ENCODE results near the gene STEAP4. TPM values are rescaled to one million over a fixed set of nuclear protein-coding genes. Genes with fewer than 3 reads are reported as not detected.

Gene STEAP4
- polyA plus RNA-seq, 1 of the 3 experiments (the other 2 are of a cell fraction) = not detected

DNA sequence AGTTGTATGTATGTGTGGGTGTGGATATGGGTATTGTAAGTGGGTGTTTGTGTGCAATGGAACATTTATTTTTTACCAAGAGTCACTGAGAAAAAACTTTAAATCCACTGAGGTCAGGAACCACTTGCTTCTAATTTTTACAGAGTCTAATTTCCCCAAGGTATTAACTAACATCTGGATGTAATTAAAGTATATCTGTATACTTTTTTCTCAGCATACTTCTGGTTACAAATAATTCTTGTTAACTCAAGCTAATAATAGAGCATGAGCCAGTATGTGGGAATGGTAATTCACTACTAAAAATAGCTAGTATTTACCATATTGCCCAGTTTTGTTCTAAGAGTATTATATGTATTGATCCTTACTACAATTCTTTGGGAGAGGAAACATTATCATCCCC is 24.6 kb upstream of the STEAP4 start:
- no peak overlapping the region for H2AFZ ChIP-seq (ENCODE audit: low read depth)
- H3F3A ChIP-seq (replicated peaks; ENCODE audit: insufficient read depth) = no peaks in the 10 kb centered on the region
- H3K27ac ChIP-seq (ENCODE audit: low read depth in 2 of 2, low read length in 1 of 2) = no peak overlapping the region
- no peak overlapping the region for H3K9ac ChIP-seq
- H4K20me1 ChIP-seq (ENCODE audit: insufficient read depth) = no peaks in the 10 kb centered on the region
- H3K4me1 ChIP-seq (ENCODE audit: control insufficient read depth in 1 of 2, insufficient read depth in 2 of 2, low read depth in 1 of 2, low read length in 1 of 2) = no peaks in the 10 kb centered on the region
- DNase-seq = no peak
- no peak overlapping the region for H3K4me2 ChIP-seq
- CTCF ChIA-PET = interaction anchor here (0.6 to 1.2 kb wide), 2 partner anchors 14 to 97 kb away, joined by 3 to 4 read pairs; no protein-coding TSS in a partner anchor
- H3K4me3 ChIP-seq (ENCODE audit: low read depth in 2 of 2, low read length in 1 of 2) = no peak overlapping the region
- no peaks in the 10 kb centered on the region for H3K9me3 ChIP-seq
- no peaks in the 10 kb centered on the region for H3K36me3 ChIP-seq (replicated peaks in 1 of 2; ENCODE audit: control insufficient read depth in 1 of 2, insufficient read depth in 2 of 2, low read length in 1 of 2)
- POLR2A ChIA-PET = no interaction called here
- TF ChIP-seq GATA2 (CRISPR knock-in tag; IDR thresholded peaks at IDR 0.05) = no peak
- no peak for TF ChIP-seq TAF1 (IDR thresholded peaks at IDR 0.05; ENCODE audit: borderline replicate concordance, low read depth, low read length)
- TF ChIP-seq, protein P1, sequence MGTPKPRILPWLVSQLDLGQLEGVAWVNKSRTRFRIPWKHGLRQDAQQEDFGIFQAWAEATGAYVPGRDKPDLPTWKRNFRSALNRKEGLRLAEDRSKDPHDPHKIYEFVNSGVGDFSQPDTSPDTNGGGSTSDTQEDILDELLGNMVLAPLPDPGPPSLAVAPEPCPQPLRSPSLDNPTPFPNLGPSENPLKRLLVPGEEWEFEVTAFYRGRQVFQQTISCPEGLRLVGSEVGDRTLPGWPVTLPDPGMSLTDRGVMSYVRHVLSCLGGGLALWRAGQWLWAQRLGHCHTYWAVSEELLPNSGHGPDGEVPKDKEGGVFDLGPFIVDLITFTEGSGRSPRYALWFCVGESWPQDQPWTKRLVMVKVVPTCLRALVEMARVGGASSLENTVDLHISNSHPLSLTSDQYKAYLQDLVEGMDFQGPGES (IDR thresholded peaks at IDR 0.05; ENCODE audit: low read depth, low read length) = no peak
- TF ChIP-seq TCF12 (IDR thresholded peaks at IDR 0.05) = no peak
- TF ChIP-seq RAD21 (IDR thresholded peaks at IDR 0.05; ENCODE audit: low read length) = no peak
- TF ChIP-seq, protein P2, sequence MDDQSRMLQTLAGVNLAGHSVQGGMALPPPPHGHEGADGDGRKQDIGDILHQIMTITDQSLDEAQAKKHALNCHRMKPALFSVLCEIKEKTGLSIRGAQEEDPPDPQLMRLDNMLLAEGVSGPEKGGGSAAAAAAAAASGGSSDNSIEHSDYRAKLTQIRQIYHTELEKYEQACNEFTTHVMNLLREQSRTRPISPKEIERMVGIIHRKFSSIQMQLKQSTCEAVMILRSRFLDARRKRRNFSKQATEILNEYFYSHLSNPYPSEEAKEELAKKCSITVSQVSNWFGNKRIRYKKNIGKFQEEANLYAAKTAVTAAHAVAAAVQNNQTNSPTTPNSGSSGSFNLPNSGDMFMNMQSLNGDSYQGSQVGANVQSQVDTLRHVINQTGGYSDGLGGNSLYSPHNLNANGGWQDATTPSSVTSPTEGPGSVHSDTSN (IDR thresholded peaks at IDR 0.05) = no peak
- TF ChIP-seq, protein P3, sequence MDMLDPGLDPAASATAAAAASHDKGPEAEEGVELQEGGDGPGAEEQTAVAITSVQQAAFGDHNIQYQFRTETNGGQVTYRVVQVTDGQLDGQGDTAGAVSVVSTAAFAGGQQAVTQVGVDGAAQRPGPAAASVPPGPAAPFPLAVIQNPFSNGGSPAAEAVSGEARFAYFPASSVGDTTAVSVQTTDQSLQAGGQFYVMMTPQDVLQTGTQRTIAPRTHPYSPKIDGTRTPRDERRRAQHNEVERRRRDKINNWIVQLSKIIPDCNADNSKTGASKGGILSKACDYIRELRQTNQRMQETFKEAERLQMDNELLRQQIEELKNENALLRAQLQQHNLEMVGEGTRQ (IDR thresholded peaks at IDR 0.05; ENCODE audit: borderline replicate concordance, low read depth, low read length) = no peak
- no peak for TF ChIP-seq RCOR1 (IDR thresholded peaks at IDR 0.05; ENCODE audit: low read length)
- TF ChIP-seq EZH2phosphoT487 (IDR thresholded peaks at IDR 0.05; ENCODE audit: borderline replicate concordance, low read depth) = no peak
- H3K79me2 ChIP-seq (ENCODE audit: insufficient read depth) = no peaks in the 10 kb centered on the region
- H3K27me3 ChIP-seq (ENCODE audit: insufficient read depth) = no peaks in the 10 kb centered on the region; the same call in 1 of the 2 replicates
- no peaks in the 10 kb centered on the region for H3K9me2 ChIP-seq

DNA sequence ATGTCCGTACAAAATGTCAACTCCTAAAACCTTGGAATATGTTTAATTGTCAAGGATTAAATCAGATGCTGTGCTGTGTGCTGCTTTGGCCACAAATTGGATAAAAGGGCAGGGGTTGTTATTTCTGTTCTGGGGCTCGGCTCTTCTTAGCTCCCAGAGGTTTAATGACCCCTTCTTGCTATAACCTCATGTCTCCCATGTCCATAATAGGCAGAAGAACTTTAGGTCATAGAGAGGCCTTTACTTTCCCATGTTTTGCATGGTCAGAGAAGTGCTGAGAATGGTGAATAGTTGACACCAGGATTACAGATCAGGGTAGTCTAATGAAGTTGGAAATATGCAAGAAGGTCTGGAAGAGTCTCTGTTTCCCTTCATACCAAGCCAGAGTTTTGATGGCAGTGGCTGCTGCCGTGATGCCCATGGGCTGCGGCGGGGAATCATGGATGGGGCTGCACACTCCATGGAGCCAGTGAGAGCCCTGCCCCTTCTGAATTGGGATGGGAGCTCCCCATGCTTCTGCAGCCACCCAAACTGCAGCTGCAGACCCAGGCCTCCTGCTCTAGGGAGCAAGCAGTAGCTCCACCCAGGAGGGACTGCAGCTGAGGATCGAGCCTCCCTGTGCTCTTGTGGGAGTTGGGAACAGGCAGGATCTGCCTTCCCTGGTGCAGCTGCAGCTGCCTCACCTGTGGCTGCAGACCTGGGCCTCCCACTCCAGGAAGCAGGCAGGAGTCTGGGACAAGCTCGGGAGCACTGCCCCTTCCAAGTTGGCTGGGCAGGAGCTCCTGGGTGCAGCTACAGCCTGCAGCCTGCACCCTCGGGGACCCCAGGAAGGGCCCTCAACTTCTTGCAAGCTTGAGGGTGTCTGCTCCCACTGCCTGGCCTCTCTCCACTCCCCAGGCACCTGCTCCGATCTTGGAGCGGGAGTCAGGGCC is 23.1 kb upstream of the STEAP4 start:
- H2AFZ ChIP-seq (ENCODE audit: low read depth) = no peak overlapping the region
- POLR2A ChIA-PET = no interaction called here
- no peaks in the 10 kb centered on the region for H3K79me2 ChIP-seq (ENCODE audit: insufficient read depth)
- no peaks in the 10 kb centered on the region for H3K36me3 ChIP-seq (replicated peaks in 1 of 2; ENCODE audit: control insufficient read depth in 1 of 2, insufficient read depth in 2 of 2, low read length in 1 of 2)
- WGBS (ENCODE audit: low lambda C conversion rate) = 40% methylated on average over 8 of the region's 10 CpGs
- no peak overlapping the region for H3K4me2 ChIP-seq
- CTCF ChIA-PET = interaction anchor here (1.1 kb wide), 1 partner anchor 14 kb away, joined by 3 read pairs; no protein-coding TSS in a partner anchor
- no peaks in the 10 kb centered on the region for H3K27me3 ChIP-seq (ENCODE audit: insufficient read depth)
- no peaks in the 10 kb centered on the region for H3K9me3 ChIP-seq
- no peaks in the 10 kb centered on the region for H3K4me1 ChIP-seq (ENCODE audit: control insufficient read depth in 1 of 2, insufficient read depth in 2 of 2, low read depth in 1 of 2, low read length in 1 of 2)
- no peaks in the 10 kb centered on the region for H4K20me1 ChIP-seq (ENCODE audit: insufficient read depth)
- H3K27ac ChIP-seq (ENCODE audit: low read depth in 2 of 2, low read length in 1 of 2) = no peak overlapping the region
- H3F3A ChIP-seq (replicated peaks; ENCODE audit: insufficient read depth) = no peaks in the 10 kb centered on the region
- no peak overlapping the region for H3K4me3 ChIP-seq (ENCODE audit: low read depth in 2 of 2, low read length in 1 of 2)
- H3K9me2 ChIP-seq = no peaks in the 10 kb centered on the region
- no peak overlapping the region for H3K9ac ChIP-seq
- no peak for DNase-seq
- no peak for TF ChIP-seq GATA2 (CRISPR knock-in tag; IDR thresholded peaks at IDR 0.05)
- TF ChIP-seq, protein P4, sequence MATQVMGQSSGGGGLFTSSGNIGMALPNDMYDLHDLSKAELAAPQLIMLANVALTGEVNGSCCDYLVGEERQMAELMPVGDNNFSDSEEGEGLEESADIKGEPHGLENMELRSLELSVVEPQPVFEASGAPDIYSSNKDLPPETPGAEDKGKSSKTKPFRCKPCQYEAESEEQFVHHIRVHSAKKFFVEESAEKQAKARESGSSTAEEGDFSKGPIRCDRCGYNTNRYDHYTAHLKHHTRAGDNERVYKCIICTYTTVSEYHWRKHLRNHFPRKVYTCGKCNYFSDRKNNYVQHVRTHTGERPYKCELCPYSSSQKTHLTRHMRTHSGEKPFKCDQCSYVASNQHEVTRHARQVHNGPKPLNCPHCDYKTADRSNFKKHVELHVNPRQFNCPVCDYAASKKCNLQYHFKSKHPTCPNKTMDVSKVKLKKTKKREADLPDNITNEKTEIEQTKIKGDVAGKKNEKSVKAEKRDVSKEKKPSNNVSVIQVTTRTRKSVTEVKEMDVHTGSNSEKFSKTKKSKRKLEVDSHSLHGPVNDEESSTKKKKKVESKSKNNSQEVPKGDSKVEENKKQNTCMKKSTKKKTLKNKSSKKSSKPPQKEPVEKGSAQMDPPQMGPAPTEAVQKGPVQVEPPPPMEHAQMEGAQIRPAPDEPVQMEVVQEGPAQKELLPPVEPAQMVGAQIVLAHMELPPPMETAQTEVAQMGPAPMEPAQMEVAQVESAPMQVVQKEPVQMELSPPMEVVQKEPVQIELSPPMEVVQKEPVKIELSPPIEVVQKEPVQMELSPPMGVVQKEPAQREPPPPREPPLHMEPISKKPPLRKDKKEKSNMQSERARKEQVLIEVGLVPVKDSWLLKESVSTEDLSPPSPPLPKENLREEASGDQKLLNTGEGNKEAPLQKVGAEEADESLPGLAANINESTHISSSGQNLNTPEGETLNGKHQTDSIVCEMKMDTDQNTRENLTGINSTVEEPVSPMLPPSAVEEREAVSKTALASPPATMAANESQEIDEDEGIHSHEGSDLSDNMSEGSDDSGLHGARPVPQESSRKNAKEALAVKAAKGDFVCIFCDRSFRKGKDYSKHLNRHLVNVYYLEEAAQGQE (IDR thresholded peaks at IDR 0.05; ENCODE audit: low read depth, low read length) = no peak
- TF ChIP-seq TEAD4 (IDR thresholded peaks at IDR 0.05; ENCODE audit: borderline replicate concordance, insufficient read depth) = no peak
- TF ChIP-seq, protein P5, sequence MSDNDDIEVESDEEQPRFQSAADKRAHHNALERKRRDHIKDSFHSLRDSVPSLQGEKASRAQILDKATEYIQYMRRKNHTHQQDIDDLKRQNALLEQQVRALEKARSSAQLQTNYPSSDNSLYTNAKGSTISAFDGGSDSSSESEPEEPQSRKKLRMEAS (IDR thresholded peaks at IDR 0.05; ENCODE audit: low read depth) = no peak
- TF ChIP-seq GABPA (IDR thresholded peaks at IDR 0.05; ENCODE audit: low read depth) = no peak
- TF ChIP-seq, protein P6, sequence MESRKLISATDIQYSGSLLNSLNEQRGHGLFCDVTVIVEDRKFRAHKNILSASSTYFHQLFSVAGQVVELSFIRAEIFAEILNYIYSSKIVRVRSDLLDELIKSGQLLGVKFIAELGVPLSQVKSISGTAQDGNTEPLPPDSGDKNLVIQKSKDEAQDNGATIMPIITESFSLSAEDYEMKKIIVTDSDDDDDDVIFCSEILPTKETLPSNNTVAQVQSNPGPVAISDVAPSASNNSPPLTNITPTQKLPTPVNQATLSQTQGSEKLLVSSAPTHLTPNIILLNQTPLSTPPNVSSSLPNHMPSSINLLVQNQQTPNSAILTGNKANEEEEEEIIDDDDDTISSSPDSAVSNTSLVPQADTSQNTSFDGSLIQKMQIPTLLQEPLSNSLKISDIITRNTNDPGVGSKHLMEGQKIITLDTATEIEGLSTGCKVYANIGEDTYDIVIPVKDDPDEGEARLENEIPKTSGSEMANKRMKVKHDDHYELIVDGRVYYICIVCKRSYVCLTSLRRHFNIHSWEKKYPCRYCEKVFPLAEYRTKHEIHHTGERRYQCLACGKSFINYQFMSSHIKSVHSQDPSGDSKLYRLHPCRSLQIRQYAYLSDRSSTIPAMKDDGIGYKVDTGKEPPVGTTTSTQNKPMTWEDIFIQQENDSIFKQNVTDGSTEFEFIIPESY (IDR thresholded peaks at IDR 0.05; ENCODE audit: borderline replicate concordance, low read depth) = no peak
- TF ChIP-seq SMC3 (IDR thresholded peaks at IDR 0.05; ENCODE audit: low read depth, low read length) = no peak
- TF ChIP-seq SIN3A (IDR thresholded peaks at IDR 0.05; ENCODE audit: borderline replicate concordance, low read depth, low read length) = no peak
